HepG2 (cell line): ENCODE measurements around the gene PTPRD. TPM values are rescaled to one million over a fixed set of nuclear protein-coding genes. Genes with fewer than 3 reads are reported as not detected.

ENCODE experiments used
- ATAC-seq: fragments of 200-7000 bp; cut with Tn5 transposase; 3 replicates; pipeline ENCODE4 v1.9.1; 2020; ENCODE audit warnings: mild to moderate bottlenecking, moderate library complexity
- BruUV-seq: library from RNA; stranded (reverse); fragments of 400-500 nt; replicated peaks from 2 replicates; lab custom pipeline; 2021; lab: Mats Ljungman, UMichigan
- CTCF ChIA-PET: fragments of 300-600 bp; formaldehyde crosslinking; extraction: SDS; loops from one replicate; lab custom pipeline; 2021; ENCODE audit warnings: low total read pairs, inconsistent platforms, low intra/inter-chr PET ratio; lab: Yijun Ruan, JAX
- POLR2A ChIA-PET: fragments of 350-600 bp; sonication (Branson Sonifier 250); formaldehyde crosslinking; loops from one replicate; lab custom pipeline; 2020; ENCODE audit warnings: antibody characterized with exemption, inconsistent platforms; lab: Yijun Ruan, JAX
- DNase-seq: peaks from one replicate; pipeline ENCODE4 v3.0.0-alpha.2; 2015; ENCODE audit warnings: low spot score
- FAIRE-seq: peaks from 3 replicates; lab custom pipeline; 2011; peaks lifted over from hg19 to GRCh38; lab: Jason Lieb, UNC
- H2AFZ ChIP-seq: one replicate; pipeline ENCODE4 v1.6.1; 2011; ENCODE audit warnings: low read length, inconsistent platforms
- H3K27ac ChIP-seq: fragments of 300-600 bp; 3 replicates; pipeline ENCODE4 v1.8.0; 2011; ENCODE audit warnings: mixed run types, mild to moderate bottlenecking, mixed read lengths, low read length, inconsistent platforms; ENCODE audit not compliant: insufficient read depth; ENCODE audit errors: extremely low read length
- H3K27me3 ChIP-seq, 2 experiments: fragments of 200-600 bp in 1 of 2; 2 replicates in 1 of 2; 3 replicates in 1 of 2; pipeline versions ENCODE4 v1.6.0 to v1.8.0; 2011; ENCODE audit warnings: low read length in 2 of 2, mild to moderate bottlenecking in 2 of 2, moderate library complexity in 2 of 2, inconsistent platforms in 1 of 2; ENCODE audit not compliant: insufficient read depth in 2 of 2, control insufficient read depth in 1 of 2
- H3K36me3 ChIP-seq, 2 experiments: fragments of 200-600 bp in 1 of 2; replicated peaks in 1 of 2; 2 replicates in 1 of 2; 3 replicates in 1 of 2; pipeline versions ENCODE4 v1.5.1 to v1.8.0; 2011; ENCODE audit warnings: low read length in 2 of 2, inconsistent platforms in 1 of 2; ENCODE audit not compliant: insufficient read depth in 2 of 2, control insufficient read depth in 1 of 2
- H3K4me1 ChIP-seq: 2 replicates; pipeline ENCODE4 v1.5.1; 2012; ENCODE audit warnings: low read length, inconsistent platforms; ENCODE audit not compliant: insufficient read depth
- H3K4me2 ChIP-seq: 2 replicates; pipeline ENCODE4 v1.6.0; 2011; ENCODE audit warnings: low read depth, low read length, inconsistent platforms
- H3K4me3 ChIP-seq, 3 experiments: fragments of 200-600 bp in 1 of 3; sonication (generic), shearing (Covaris generic) in 1 of 3; replicated peaks in 1 of 3; 2 replicates each; pipeline ENCODE4 v1.5.1; 2011 to 2016; ENCODE audit warnings: low read length in 3 of 3, inconsistent platforms in 2 of 3, low read depth in 2 of 3, mild to moderate bottlenecking in 2 of 3, control low read depth in 1 of 3, mixed read lengths in 1 of 3; ENCODE audit not compliant: insufficient read depth in 1 of 3
- H3K79me2 ChIP-seq: one replicate; pipeline ENCODE4 v1.6.1; 2011; ENCODE audit warnings: low read length, inconsistent platforms; ENCODE audit not compliant: insufficient read depth
- H3K9ac ChIP-seq: 2 replicates; pipeline ENCODE4 v1.6.0; 2011; ENCODE audit warnings: mild to moderate bottlenecking, low read depth, low read length, inconsistent platforms; ENCODE audit not compliant: insufficient read depth
- H3K9me3 ChIP-seq: 2 replicates; pipeline ENCODE4 v1.5.1; 2012; ENCODE audit warnings: mild to moderate bottlenecking, low read length
- H4K20me1 ChIP-seq: 2 replicates; pipeline ENCODE4 v1.6.0; 2011; ENCODE audit warnings: inconsistent platforms, mild to moderate bottlenecking, low read length, moderate library complexity; ENCODE audit not compliant: insufficient read depth
- DMAP1 ChIP-seq: IDR thresholded peaks from 2 replicates; pipeline ENCODE4 v1.6.1; 2016
- ERF ChIP-seq: IDR thresholded peaks from 2 replicates; pipeline ENCODE4 v1.6.1; 2018; ENCODE audit warnings: missing biosample characterization, missing genetic modification reagents
- HOXA7 ChIP-seq: sonication (generic); formaldehyde crosslinking; IDR thresholded peaks from 2 replicates; pipeline ENCODE4 v1.8.1; 2022; ENCODE audit warnings: mild to moderate bottlenecking, missing genetic modification reagents, moderate library complexity
- KLF16 ChIP-seq, 2 experiments: sonication (generic) in 1 of 2; formaldehyde crosslinking in 1 of 2; IDR thresholded peaks; 2 replicates each; pipeline versions ENCODE4 v1.6.1 to v1.8.0; 2016 to 2023; ENCODE audit warnings: missing genetic modification reagents in 2 of 2, missing compliant biosample characterization in 1 of 2
- KMT2A ChIP-seq: sonication (generic); formaldehyde crosslinking; IDR thresholded peaks from 2 replicates; pipeline ENCODE4 v1.4.0; 2020; ENCODE audit warnings: missing genetic modification reagents
- MED1 ChIP-seq: sonication (generic); formaldehyde crosslinking; IDR thresholded peaks from 2 replicates; pipeline ENCODE4 v1.4.0; 2020; ENCODE audit warnings: missing genetic modification reagents
- MIER3 ChIP-seq: IDR thresholded peaks from 2 replicates; pipeline ENCODE4 v1.6.1; 2016; ENCODE audit warnings: missing compliant biosample characterization, borderline replicate concordance
- SIX1 ChIP-seq: sonication (generic); formaldehyde crosslinking; IDR thresholded peaks from 2 replicates; pipeline ENCODE4 v1.4.0; 2020; ENCODE audit warnings: missing genetic modification reagents, borderline replicate concordance
- SPEN ChIP-seq: sonication (generic); formaldehyde crosslinking; IDR thresholded peaks from 2 replicates; pipeline ENCODE4 v1.5.1; 2020; ENCODE audit warnings: low read depth, mild to moderate bottlenecking, missing genetic modification reagents
- TERF1 ChIP-seq: sonication (generic); formaldehyde crosslinking; IDR thresholded peaks from 2 replicates; pipeline ENCODE4 v1.8.0; 2022; ENCODE audit warnings: mild to moderate bottlenecking, missing genetic modification reagents, moderate library complexity
- ZFY ChIP-seq: sonication (generic); formaldehyde crosslinking; IDR thresholded peaks from 2 replicates; pipeline ENCODE4 v1.4.0; 2020; ENCODE audit warnings: missing genetic modification reagents
- ZNF264 ChIP-seq: sonication (generic); formaldehyde crosslinking; IDR thresholded peaks from 2 replicates; pipeline ENCODE4 v1.4.0; 2020; ENCODE audit warnings: missing genetic modification reagents
- WGBS: methylation state at CpG from one replicate; pipeline ENCODE4 v1.1.6; 2017; ENCODE audit warnings: low lambda C conversion rate; 5-methylcytosine and 5-hydroxymethylcytosine counted together
- in situ Hi-C: cut with HindIII; loops from 2 replicates; pipeline ENCODE4 v1.10.0; 2017; ENCODE audit warnings: low pct_unique_long_range_greater_than_20kb; ENCODE audit not compliant: extremely low pct_ligation_motif_present
- intact Hi-C: fragments of 100-400 bp; cut with micrococcal nuclease; formaldehyde crosslinking; loops from one replicate; pipeline ENCODE4 v1.10.0; 2022; ENCODE audit not compliant: unreplicated experiment
- polyA plus RNA-seq, 8 experiments: library from polyadenylated mRNA; depleted of rRNA in 3 of 8; stranded (reverse) in 7 of 8; unstranded in 1 of 8; fragments of >200 nt; fragmentation: Illumina TruSeq in 4 of 8; extraction: Trizol in 4 of 8; gene quantifications; 2 replicates each; pipeline versions ENCODE4 v1.2.1 to v1.2.3, GENCODE V29; 2011 to 2016; ENCODE audit warnings: low read depth in 4 of 8, missing spikeins in 1 of 8, mixed read lengths in 1 of 8; ENCODE audit not compliant: insufficient read depth in 1 of 8
- total RNA-seq, 5 experiments: library from RNA; depleted of rRNA; stranded (reverse); fragments of >200 nt; fragmentation: Illumina TruSeq; extraction: Trizol; gene quantifications; 2 replicates each; pipeline ENCODE4 v1.2.3, GENCODE V29; 2016; ENCODE audit warnings: low read depth in 1 of 5
- TF ChIP-seq, protein P1 (sequence below): IDR thresholded peaks from 2 replicates; pipeline ENCODE4 v1.6.1; 2016; ENCODE audit warnings: low read depth
- TF ChIP-seq, protein P2 (sequence below): sonication (generic); formaldehyde crosslinking; IDR thresholded peaks from 2 replicates; pipeline ENCODE4 v1.5.1; 2020; ENCODE audit warnings: mild to moderate bottlenecking, moderate library complexity, missing genetic modification reagents

Gene PTPRD
- total and polyA plus RNA-seq, 2 of the 13 experiments (the other 11 are each of a cell fraction or from before 2014, with no cell fraction given) = 0.05 TPM; not detected in 1

- FAIRE-seq = no peak
- no TSS peak for BruUV-seq
- Histone ChIP-seq H3K9ac (no peak overlapping the region), H3K27ac (no peak overlapping the region), H2AFZ (no peak overlapping the region), H3K4me2 (no peak overlapping the region), H3K79me2 (no peaks in the 10 kb centered on the region), H3K4me1 (no peaks in the 10 kb centered on the region), H3K27me3 (no peaks in the 10 kb centered on the region), H3K36me3 (no peaks in the 10 kb centered on the region), H4K20me1 (no peaks in the 10 kb centered on the region), H3K9me3 (no peaks in the 10 kb centered on the region; the same call in 1 of the 2 replicates), H3K4me3 (no peak overlapping the region)
- no peak for DNase-seq
- ChIA-PET CTCF (no interaction called here), POLR2A (no interaction called here)
- WGBS = 0% methylated on average over 2 of the region's 2 CpGs
- TF ChIP-seq SIX1 = no peak
- TF ChIP-seq TERF1 (CRISPR knock-in tag) = no peak
- no peak for TF ChIP-seq MIER3 (CRISPR knock-in tag)
- no peak for TF ChIP-seq ZNF264 (CRISPR knock-in tag)
- no peak for TF ChIP-seq DMAP1 (CRISPR knock-in tag)
- TF ChIP-seq ERF (CRISPR knock-in tag) = no peak
- TF ChIP-seq KMT2A (CRISPR knock-in tag) = no peak
- TF ChIP-seq, protein P1, sequence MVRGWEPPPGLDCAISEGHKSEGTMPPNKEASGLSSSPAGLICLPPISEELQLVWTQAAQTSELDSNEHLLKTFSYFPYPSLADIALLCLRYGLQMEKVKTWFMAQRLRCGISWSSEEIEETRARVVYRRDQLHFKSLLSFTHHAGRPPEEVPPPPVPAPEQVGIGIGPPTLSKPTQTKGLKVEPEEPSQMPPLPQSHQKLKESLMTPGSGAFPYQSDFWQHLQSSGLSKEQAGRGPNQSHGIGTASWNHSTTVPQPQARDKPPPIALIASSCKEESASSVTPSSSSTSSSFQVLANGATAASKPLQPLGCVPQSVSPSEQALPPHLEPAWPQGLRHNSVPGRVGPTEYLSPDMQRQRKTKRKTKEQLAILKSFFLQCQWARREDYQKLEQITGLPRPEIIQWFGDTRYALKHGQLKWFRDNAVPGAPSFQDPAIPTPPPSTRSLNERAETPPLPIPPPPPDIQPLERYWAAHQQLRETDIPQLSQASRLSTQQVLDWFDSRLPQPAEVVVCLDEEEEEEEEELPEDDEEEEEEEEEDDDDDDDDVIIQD (CRISPR knock-in tag) = no peak
- TF ChIP-seq MED1 (CRISPR knock-in tag) = no peak
- no peak for TF ChIP-seq SPEN (CRISPR knock-in tag)
- TF ChIP-seq ZFY (CRISPR knock-in tag) = no peak
- no peak for TF ChIP-seq KLF16 (CRISPR knock-in tag; IDR thresholded peaks at IDR 0.05)
- TF ChIP-seq, protein P2, sequence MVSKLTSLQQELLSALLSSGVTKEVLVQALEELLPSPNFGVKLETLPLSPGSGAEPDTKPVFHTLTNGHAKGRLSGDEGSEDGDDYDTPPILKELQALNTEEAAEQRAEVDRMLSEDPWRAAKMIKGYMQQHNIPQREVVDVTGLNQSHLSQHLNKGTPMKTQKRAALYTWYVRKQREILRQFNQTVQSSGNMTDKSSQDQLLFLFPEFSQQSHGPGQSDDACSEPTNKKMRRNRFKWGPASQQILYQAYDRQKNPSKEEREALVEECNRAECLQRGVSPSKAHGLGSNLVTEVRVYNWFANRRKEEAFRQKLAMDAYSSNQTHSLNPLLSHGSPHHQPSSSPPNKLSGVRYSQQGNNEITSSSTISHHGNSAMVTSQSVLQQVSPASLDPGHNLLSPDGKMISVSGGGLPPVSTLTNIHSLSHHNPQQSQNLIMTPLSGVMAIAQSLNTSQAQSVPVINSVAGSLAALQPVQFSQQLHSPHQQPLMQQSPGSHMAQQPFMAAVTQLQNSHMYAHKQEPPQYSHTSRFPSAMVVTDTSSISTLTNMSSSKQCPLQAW = no peak
- no peak for TF ChIP-seq HOXA7 (CRISPR knock-in tag)
- in situ Hi-C loops = no loop called here
- intact Hi-C loops = no loop called here
- no peak for ATAC-seq
Measured at GRCh38 chr9:9284201-9284600, 1328.6 kb downstream of the PTPRD start.
